Measurements from ENCODE around the gene GAL3ST3. TPM values are rescaled to one million over a fixed set of nuclear protein-coding genes. Genes with fewer than 3 reads are reported as not detected.

Gene GAL3ST3
- total RNA-seq, 1 experiment from 2014 or later, result 1.8 TPM

- H3K9me3 ChIP-seq (ENCODE audit: low read depth, low read length, poor library complexity, severe bottlenecking), result no peaks in the 10 kb centered on the region
- CTCF ChIA-PET, result interaction anchor here (0.6 to 1.4 kb wide), 2 partner anchors 22 to 160 kb away, joined by 5 to 11 read pairs; partner anchors contain the start of gene CCDC85B
- peaks cover 14% of the 10 kb centered on the region for H3K36me3 ChIP-seq (ENCODE audit: insufficient read depth, low read length, poor library complexity, severe bottlenecking)
- no peak for DNase-seq (ENCODE audit: low spot score)
- no peaks in the 10 kb centered on the region for H3K27me3 ChIP-seq (replicated peaks; ENCODE audit: insufficient read depth, low read depth, low read length, poor library complexity)
- POLR2A ChIA-PET (ENCODE audit: low non-redundant PET), result interaction anchor here (0.6 kb wide), 2 partner anchors 15 to 219 kb away, joined by 3 to 5 read pairs; no protein-coding TSS in a partner anchor
- peak overlapping the region; percentile 89 for H3K27ac ChIP-seq (ENCODE audit: low read depth, low read length, poor library complexity, severe bottlenecking)
- intact Hi-C loops (cut with micrococcal nuclease; ENCODE audit: unreplicated experiment), result no loop called here
- TF ChIP-seq EZH2 (IDR thresholded peaks at IDR 0.05; ENCODE audit: borderline replicate concordance, low read depth, low read length, poor library complexity, severe bottlenecking) (no peak), CTCF (conservative IDR thresholded peaks at IDR 0.05; ENCODE audit: low read depth, low read length) (no peak)
- H3K4me3 ChIP-seq (ENCODE audit: low read depth, low read length, poor library complexity, severe bottlenecking), result peak overlapping the region; percentile 99
- H3K4me1 ChIP-seq (ENCODE audit: insufficient read depth, low read length, poor library complexity, severe bottlenecking), result peaks cover 21% of the 10 kb centered on the region
- BruUV-seq (replicated peaks), result no TSS peak
Observed at GRCh38 chr11:66050581-66051231, 1.7 kb upstream of the GAL3ST3 start.

GRCh38 chr11:66047541-66048365 lies 1.2 kb downstream of the GAL3ST3 start:
- no peak overlapping the region for H3K4me3 ChIP-seq (ENCODE audit: low read depth, low read length, poor library complexity, severe bottlenecking)
- ChIA-PET POLR2A (ENCODE audit: low non-redundant PET) (interaction anchor here (0.7 kb wide), 1 partner anchor 129 kb away, joined by 3 read pairs; no protein-coding TSS in a partner anchor), CTCF (interaction anchor here (0.6 kb wide), 1 partner anchor 704 kb away, joined by 4 read pairs; no protein-coding TSS in a partner anchor)
- no TSS peak for BruUV-seq (replicated peaks)
- no peak for DNase-seq (ENCODE audit: low spot score)
- intact Hi-C loops (cut with micrococcal nuclease; ENCODE audit: unreplicated experiment), result no loop called here
- no peak overlapping the region for H3K27ac ChIP-seq (ENCODE audit: low read depth, low read length, poor library complexity, severe bottlenecking)
- TF ChIP-seq EZH2 (IDR thresholded peaks at IDR 0.05; ENCODE audit: borderline replicate concordance, low read depth, low read length, poor library complexity, severe bottlenecking) (no peak), CTCF (conservative IDR thresholded peaks at IDR 0.05; ENCODE audit: low read depth, low read length) (no peak)
- no peaks in the 10 kb centered on the region for H3K27me3 ChIP-seq (replicated peaks; ENCODE audit: insufficient read depth, low read depth, low read length, poor library complexity)
- H3K4me1 ChIP-seq (ENCODE audit: insufficient read depth, low read length, poor library complexity, severe bottlenecking), result peaks cover 14% of the 10 kb centered on the region
- H3K9me3 ChIP-seq (ENCODE audit: low read depth, low read length, poor library complexity, severe bottlenecking), result no peaks in the 10 kb centered on the region
- H3K36me3 ChIP-seq (ENCODE audit: insufficient read depth, low read length, poor library complexity, severe bottlenecking), result no peaks in the 10 kb centered on the region

DNA sequence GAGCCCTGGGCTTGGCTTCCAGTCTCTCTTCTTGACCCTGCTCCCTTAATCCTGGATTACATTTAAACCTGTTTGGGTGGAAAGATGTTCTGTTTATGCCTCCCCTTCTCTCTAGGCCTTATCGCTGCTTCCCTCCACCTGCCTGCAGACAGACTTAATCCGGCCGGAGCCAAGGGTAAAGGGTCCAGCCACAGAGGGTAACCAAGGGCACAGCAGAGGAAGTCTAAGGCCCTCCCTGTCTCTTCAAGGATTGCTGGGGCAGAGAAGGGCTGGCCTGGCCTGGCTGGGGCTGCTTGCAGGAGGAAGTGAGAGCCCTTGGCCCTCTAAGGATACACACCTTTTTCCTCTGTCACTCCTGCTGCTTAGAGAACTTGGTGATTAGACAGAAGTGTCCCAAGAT lies 2.1 kb downstream of the GAL3ST3 start:
- TF ChIP-seq CTCF (conservative IDR thresholded peaks at IDR 0.05; ENCODE audit: low read depth, low read length), result no peak
- TF ChIP-seq EZH2 (IDR thresholded peaks at IDR 0.05; ENCODE audit: borderline replicate concordance, low read depth, low read length, poor library complexity, severe bottlenecking), result no peak
- CTCF ChIA-PET, result no interaction called here

More for the DNA sequence above, 2.1 kb downstream of the GAL3ST3 start:
- Histone ChIP-seq H3K4me1 (ENCODE audit: insufficient read depth, low read length, poor library complexity, severe bottlenecking) (peaks cover 14% of the 10 kb centered on the region), H3K27ac (ENCODE audit: low read depth, low read length, poor library complexity, severe bottlenecking) (no peak overlapping the region), H3K36me3 (ENCODE audit: insufficient read depth, low read length, poor library complexity, severe bottlenecking) (no peaks in the 10 kb centered on the region), H3K27me3 (replicated peaks; ENCODE audit: insufficient read depth, low read depth, low read length, poor library complexity) (no peaks in the 10 kb centered on the region), H3K4me3 (ENCODE audit: low read depth, low read length, poor library complexity, severe bottlenecking) (no peak overlapping the region), H3K9me3 (ENCODE audit: low read depth, low read length, poor library complexity, severe bottlenecking) (no peaks in the 10 kb centered on the region)
- intact Hi-C loops (cut with micrococcal nuclease; ENCODE audit: unreplicated experiment), result no loop called here
- no TSS peak for BruUV-seq (replicated peaks)
- DNase-seq (ENCODE audit: low spot score), result no peak
- POLR2A ChIA-PET (ENCODE audit: low non-redundant PET), result no interaction called here
